ENCODE data around the gene DDX20.

Gene DDX20

GRCh38 chr1:111802984-111803383 is 47.3 kb downstream of the DDX20 start:
- H3K4me1 Mint-ChIP-seq: no peaks in the 10 kb centered on the region
- no peaks in the 10 kb centered on the region for H3K9me3 Mint-ChIP-seq
- no peak overlapping the region for H3K4me3 Mint-ChIP-seq
- ATAC-seq (no peak), DNase-seq (no peak)
- no peak overlapping the region for H3K27ac Mint-ChIP-seq
- H3K27me3 Mint-ChIP-seq: peaks cover 6% of the 10 kb centered on the region
- H3K36me3 Mint-ChIP-seq (ENCODE audit: low read depth): no peaks in the 10 kb centered on the region

GRCh38 chr1:111803951-111804350 is 48.2 kb downstream of the DDX20 start:
- Mint-ChIP-seq H3K9me3 (no peaks in the 10 kb centered on the region), H3K27ac (no peak overlapping the region), H3K4me1 (no peaks in the 10 kb centered on the region), H3K36me3 (ENCODE audit: low read depth) (no peaks in the 10 kb centered on the region), H3K4me3 (no peak overlapping the region), H3K27me3 (peaks cover 5% of the 10 kb centered on the region)
- ATAC-seq: no peak
- DNase-seq: no peak

GRCh38 chr1:111804776-111805175 is 49.1 kb downstream of the DDX20 start:
- DNase-seq (no peak), ATAC-seq (no peak)
- Mint-ChIP-seq H3K27ac (no peak overlapping the region), H3K27me3 (no peaks in the 10 kb centered on the region), H3K9me3 (no peaks in the 10 kb centered on the region), H3K4me1 (no peaks in the 10 kb centered on the region), H3K4me3 (no peak overlapping the region), H3K36me3 (ENCODE audit: low read depth) (no peaks in the 10 kb centered on the region)

GRCh38 chr1:111805251-111805650 is 49.5 kb downstream of the DDX20 start:
- Mint-ChIP-seq H3K27me3 (no peaks in the 10 kb centered on the region), H3K27ac (no peak overlapping the region), H3K36me3 (ENCODE audit: low read depth) (no peaks in the 10 kb centered on the region), H3K4me1 (no peaks in the 10 kb centered on the region), H3K4me3 (no peak overlapping the region), H3K9me3 (no peaks in the 10 kb centered on the region)
- DNase-seq: no peak
- ATAC-seq: no peak

- Mint-ChIP-seq H3K36me3 (ENCODE audit: low read depth) (no peaks in the 10 kb centered on the region), H3K4me1 (no peaks in the 10 kb centered on the region), H3K27ac (no peak overlapping the region), H3K27me3 (no peaks in the 10 kb centered on the region), H3K4me3 (no peak overlapping the region), H3K9me3 (no peaks in the 10 kb centered on the region)
- ATAC-seq (no peak), DNase-seq (no peak)
These were observed 56.2 kb downstream of the DDX20 start for GRCh38 chr1:111811891-111812290.

- no peaks in the 10 kb centered on the region for H3K9me3 Mint-ChIP-seq
- H3K27ac Mint-ChIP-seq: no peak overlapping the region
- no peaks in the 10 kb centered on the region for H3K27me3 Mint-ChIP-seq
- H3K4me1 Mint-ChIP-seq: no peaks in the 10 kb centered on the region
- H3K36me3 Mint-ChIP-seq (ENCODE audit: low read depth): no peaks in the 10 kb centered on the region
- DNase-seq: no peak
- no peak overlapping the region for H3K4me3 Mint-ChIP-seq
- no peak for ATAC-seq
These were observed 56.6 kb downstream of the DDX20 start for GRCh38 chr1:111812306-111812705.

- no peak overlapping the region for H3K4me3 Mint-ChIP-seq
- no peaks in the 10 kb centered on the region for H3K27me3 Mint-ChIP-seq
- H3K4me1 Mint-ChIP-seq: no peaks in the 10 kb centered on the region
- H3K27ac Mint-ChIP-seq: no peak overlapping the region
- no peak for DNase-seq
- no peaks in the 10 kb centered on the region for H3K36me3 Mint-ChIP-seq (ENCODE audit: low read depth)
- ATAC-seq: no peak
- no peaks in the 10 kb centered on the region for H3K9me3 Mint-ChIP-seq
These were observed 58.0 kb downstream of the DDX20 start for GRCh38 chr1:111813440-111814304.

GRCh38 chr1:111814305-111814628 is 58.6 kb downstream of the DDX20 start:
- DNase-seq (no peak), ATAC-seq (no peak)
- H3K9me3 Mint-ChIP-seq: no peaks in the 10 kb centered on the region
- no peaks in the 10 kb centered on the region for H3K27me3 Mint-ChIP-seq
- no peak overlapping the region for H3K4me3 Mint-ChIP-seq
- H3K27ac Mint-ChIP-seq: no peak overlapping the region
- H3K4me1 Mint-ChIP-seq: no peaks in the 10 kb centered on the region
- H3K36me3 Mint-ChIP-seq (ENCODE audit: low read depth): no peaks in the 10 kb centered on the region

- no peaks in the 10 kb centered on the region for H3K36me3 Mint-ChIP-seq (ENCODE audit: low read depth)
- H3K4me3 Mint-ChIP-seq: no peak overlapping the region
- no peaks in the 10 kb centered on the region for H3K27me3 Mint-ChIP-seq
- ATAC-seq (no peak), DNase-seq (no peak)
- H3K27ac Mint-ChIP-seq: no peak overlapping the region
- no peaks in the 10 kb centered on the region for H3K4me1 Mint-ChIP-seq
- no peaks in the 10 kb centered on the region for H3K9me3 Mint-ChIP-seq
These were observed 58.9 kb downstream of the DDX20 start for GRCh38 chr1:111814642-111815041.
